Measurements from ENCODE around the gene GNG13. TPM values are rescaled to one million over a fixed set of nuclear protein-coding genes. Genes with fewer than 3 reads are reported as not detected.
"Not testable (repeated sequence)": the region's sequence is repeated elsewhere in the genome, so short reads cannot be mapped to it uniquely, and the experiment has no call there.

Gene GNG13
- total RNA-seq, 1 donor, result not detected

GRCh38 chr16:760545-761343 is 39.8 kb downstream of the GNG13 start, which contains the start of gene MSLN:
Gene MSLN, plus strand, starts transcription at chr16:760734. Its CDS starts 1,947 bp downstream, at chr16:762681.
- TF ChIP-seq CTCF (IDR thresholded peaks at IDR 0.05; ENCODE audit: insufficient read depth, low read length), result no peak
- no peak for DNase-seq (ENCODE audit: low read depth)
- H3K4me3 ChIP-seq (ENCODE audit: low read depth, low read length), result no peak within 1 kb of the TSS

- TF ChIP-seq CTCF (IDR thresholded peaks at IDR 0.05; ENCODE audit: insufficient read depth, low read length), result no peak
- no peak overlapping the region for H3K4me3 ChIP-seq (ENCODE audit: low read depth, low read length)
- no peak for DNase-seq (ENCODE audit: low read depth)
Observed at GRCh38 chr16:760065-760464, 40.5 kb downstream of the GNG13 start.

- no peak for TF ChIP-seq CTCF (IDR thresholded peaks at IDR 0.05; ENCODE audit: insufficient read depth, low read length)
- no peak overlapping the region for H3K4me3 ChIP-seq (ENCODE audit: low read depth, low read length)
- no peak for DNase-seq (ENCODE audit: low read depth)
Observed at GRCh38 chr16:759110-759910, 41.2 kb downstream of the GNG13 start.

- TF ChIP-seq CTCF (IDR thresholded peaks at IDR 0.05; ENCODE audit: insufficient read depth, low read length), result no peak
- no peak for DNase-seq (ENCODE audit: low read depth)
- H3K4me3 ChIP-seq (ENCODE audit: low read depth, low read length), result no peak overlapping the region
Observed at GRCh38 chr16:756428-756827, 44.1 kb downstream of the GNG13 start.

- TF ChIP-seq CTCF (IDR thresholded peaks at IDR 0.05; ENCODE audit: insufficient read depth, low read length), result no peak
- no peak overlapping the region for H3K4me3 ChIP-seq (ENCODE audit: low read depth, low read length)
- DNase-seq (ENCODE audit: low read depth), result no peak
Observed at GRCh38 chr16:754656-755055, 45.9 kb downstream of the GNG13 start.

GRCh38 chr16:754121-754607 is 46.4 kb downstream of the GNG13 start:
- H3K4me3 ChIP-seq (ENCODE audit: low read depth, low read length); DNase-seq (ENCODE audit: low read depth): not testable (repeated sequence)

- no peak for TF ChIP-seq CTCF (IDR thresholded peaks at IDR 0.05; ENCODE audit: insufficient read depth, low read length)
- DNase-seq (ENCODE audit: low read depth), result no peak
Observed at GRCh38 chr16:752007-752312, 48.6 kb downstream of the GNG13 start.

More at GRCh38 chr16:752007-752312, 48.6 kb downstream of the GNG13 start:
- H3K4me3 ChIP-seq (ENCODE audit: low read depth, low read length), result no peak overlapping the region

Measured in fibroblast of the aortic adventitia (primary cell).